ENCODE measurements around the gene ADAM19.
"Not testable (repeated sequence)": the region's sequence is repeated elsewhere in the genome, so short reads cannot be mapped to it uniquely, and the experiment has no call there.

Gene ADAM19

GRCh38 chr5:157431544-157432200, 143.9 kb downstream of the ADAM19 start:
- DNase-seq (ENCODE audit: low read depth in 3 of 3), result peak in 1 of 3 experiments; percentile 3

GRCh38 chr5:157429920-157430319, 145.7 kb downstream of the ADAM19 start:
- DNase-seq (ENCODE audit: low read depth in 3 of 3), result not testable (repeated sequence)
